Measurements from ENCODE around the gene NELFA.
"Not testable (repeated sequence)": the region's sequence is repeated elsewhere in the genome, so short reads cannot be mapped to it uniquely, and the experiment has no call there.

Gene NELFA

DNA sequence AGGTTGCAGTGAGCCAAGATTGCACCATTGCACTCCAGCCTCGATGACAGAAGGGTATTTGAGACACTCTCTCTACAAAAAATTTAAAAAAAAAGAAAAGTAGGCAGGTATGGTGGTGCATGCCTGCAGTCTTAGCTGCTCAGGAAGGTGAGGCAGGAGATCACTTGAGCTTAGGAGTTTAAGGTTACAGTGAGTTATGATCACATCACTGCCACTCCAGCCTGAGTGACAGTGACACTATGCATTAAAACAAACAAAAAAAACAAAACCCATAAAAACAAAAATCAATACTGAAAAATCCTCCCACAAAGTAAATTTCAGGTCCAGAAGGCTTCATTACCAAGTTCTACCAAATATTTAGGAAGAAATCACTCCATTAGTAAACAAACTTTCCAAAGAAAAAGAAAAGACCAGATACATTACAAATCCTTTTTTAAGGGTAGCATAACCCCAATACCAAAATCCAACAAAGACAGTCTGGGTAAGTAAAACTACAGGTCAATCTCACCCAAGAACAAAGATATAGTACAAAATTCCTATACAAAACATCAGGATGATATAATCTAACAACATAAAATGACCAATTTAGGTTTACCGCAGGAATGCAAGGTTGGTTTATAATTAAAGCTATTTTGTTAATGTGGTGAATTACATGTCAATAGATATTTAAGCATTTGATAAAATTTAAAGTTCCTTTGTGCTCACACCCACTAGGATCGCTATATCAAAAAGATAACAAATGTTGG lies 11.7 kb downstream of the NELFA start:
- DNase-seq (ENCODE audit: low read depth): no peak
- TF ChIP-seq, protein P1, sequence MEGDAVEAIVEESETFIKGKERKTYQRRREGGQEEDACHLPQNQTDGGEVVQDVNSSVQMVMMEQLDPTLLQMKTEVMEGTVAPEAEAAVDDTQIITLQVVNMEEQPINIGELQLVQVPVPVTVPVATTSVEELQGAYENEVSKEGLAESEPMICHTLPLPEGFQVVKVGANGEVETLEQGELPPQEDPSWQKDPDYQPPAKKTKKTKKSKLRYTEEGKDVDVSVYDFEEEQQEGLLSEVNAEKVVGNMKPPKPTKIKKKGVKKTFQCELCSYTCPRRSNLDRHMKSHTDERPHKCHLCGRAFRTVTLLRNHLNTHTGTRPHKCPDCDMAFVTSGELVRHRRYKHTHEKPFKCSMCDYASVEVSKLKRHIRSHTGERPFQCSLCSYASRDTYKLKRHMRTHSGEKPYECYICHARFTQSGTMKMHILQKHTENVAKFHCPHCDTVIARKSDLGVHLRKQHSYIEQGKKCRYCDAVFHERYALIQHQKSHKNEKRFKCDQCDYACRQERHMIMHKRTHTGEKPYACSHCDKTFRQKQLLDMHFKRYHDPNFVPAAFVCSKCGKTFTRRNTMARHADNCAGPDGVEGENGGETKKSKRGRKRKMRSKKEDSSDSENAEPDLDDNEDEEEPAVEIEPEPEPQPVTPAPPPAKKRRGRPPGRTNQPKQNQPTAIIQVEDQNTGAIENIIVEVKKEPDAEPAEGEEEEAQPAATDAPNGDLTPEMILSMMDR (conservative IDR thresholded peaks at IDR 0.05; ENCODE audit: low read length): no peak
- no peak overlapping the region for H3K4me3 ChIP-seq (ENCODE audit: low read length)

DNA sequence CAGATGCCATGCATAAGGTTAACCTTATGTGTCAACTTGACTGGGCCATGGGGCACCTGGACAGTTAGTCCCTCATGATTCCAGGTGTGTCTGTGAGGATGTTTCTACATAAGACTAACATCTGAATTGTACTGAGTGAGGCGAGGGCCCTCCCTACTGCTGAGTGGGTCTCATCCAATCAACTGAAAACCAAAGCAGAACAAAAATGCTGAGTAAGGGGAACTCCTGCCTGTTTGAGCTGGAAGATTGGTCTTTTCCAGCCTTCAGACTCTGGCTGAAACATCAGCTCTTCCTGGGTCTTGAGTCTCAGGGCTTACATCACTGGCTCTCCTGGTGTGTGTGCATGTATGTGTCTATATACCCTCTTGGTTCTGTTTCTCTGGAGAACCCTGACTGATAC lies 13.8 kb downstream of the NELFA start:
- TF ChIP-seq, protein P1 (conservative IDR thresholded peaks at IDR 0.05; ENCODE audit: low read length): no peak
- no peak for DNase-seq (ENCODE audit: low read depth)
- H3K4me3 ChIP-seq (ENCODE audit: low read length): no peak overlapping the region

DNA sequence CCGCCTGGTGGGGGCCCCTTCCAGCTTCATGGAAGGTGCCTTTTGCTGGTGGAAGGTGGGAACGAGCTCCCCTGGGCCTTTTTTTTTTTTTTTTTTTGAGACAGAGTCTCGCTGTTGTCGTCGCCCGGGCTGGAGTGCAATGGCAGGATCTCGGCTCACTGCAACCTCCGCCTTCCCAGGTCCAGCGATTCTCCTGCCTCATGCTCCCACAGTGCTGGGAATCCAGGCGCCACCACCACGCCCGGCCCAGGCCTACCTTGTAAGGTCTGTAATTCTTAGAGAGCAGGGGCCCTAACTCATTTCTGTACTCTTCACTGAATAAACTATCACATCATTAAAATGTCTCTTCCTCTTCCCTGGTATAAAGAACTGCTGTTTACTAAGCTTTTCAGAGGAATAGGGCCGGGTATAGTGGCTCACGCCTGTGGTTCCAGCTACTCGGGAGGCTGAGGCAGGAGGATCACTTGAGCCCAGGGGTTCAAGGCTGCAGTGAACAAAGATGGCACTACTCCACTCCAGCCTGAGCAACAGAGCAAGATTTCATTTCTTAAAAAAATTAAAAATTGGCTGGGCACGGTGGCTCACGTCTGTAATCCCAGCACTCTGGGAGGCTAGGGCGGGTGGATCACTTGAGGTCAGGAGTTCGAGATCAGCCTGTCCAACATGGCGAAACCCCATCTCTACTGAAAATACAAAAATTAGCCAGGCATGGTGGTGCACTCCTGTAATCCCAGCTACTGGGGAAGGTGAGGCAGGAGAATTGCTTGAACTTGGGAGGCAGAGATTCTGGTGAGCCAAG lies 14.9 kb downstream of the NELFA start:
- not testable (repeated sequence) for DNase-seq (ENCODE audit: low read depth)

DNA sequence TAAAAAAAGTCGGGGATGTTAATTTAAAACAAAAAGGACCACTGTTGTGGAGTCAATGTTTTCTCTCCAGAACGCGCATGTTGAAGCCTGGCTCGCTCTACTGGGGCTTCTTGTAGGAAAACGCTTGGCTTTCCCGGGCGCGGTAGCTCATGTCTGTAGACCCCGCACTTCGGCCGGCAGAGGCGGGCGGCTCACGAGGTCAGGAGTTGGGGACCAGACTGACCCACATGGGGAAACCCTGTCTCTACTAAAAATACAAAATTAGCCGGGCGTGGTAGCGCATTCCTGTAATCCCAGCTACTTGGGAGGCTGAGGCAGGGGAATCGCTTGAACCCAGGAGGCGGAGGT lies 15.6 kb downstream of the NELFA start:
- TF ChIP-seq, protein P1 (conservative IDR thresholded peaks at IDR 0.05; ENCODE audit: low read length): no peak
- no peak overlapping the region for H3K4me3 ChIP-seq (ENCODE audit: low read length)
- DNase-seq (ENCODE audit: low read depth): no peak

More for the DNA sequence above, 14.9 kb downstream of the NELFA start:
- H3K4me3 ChIP-seq (ENCODE audit: low read length): not testable (repeated sequence)

DNA sequence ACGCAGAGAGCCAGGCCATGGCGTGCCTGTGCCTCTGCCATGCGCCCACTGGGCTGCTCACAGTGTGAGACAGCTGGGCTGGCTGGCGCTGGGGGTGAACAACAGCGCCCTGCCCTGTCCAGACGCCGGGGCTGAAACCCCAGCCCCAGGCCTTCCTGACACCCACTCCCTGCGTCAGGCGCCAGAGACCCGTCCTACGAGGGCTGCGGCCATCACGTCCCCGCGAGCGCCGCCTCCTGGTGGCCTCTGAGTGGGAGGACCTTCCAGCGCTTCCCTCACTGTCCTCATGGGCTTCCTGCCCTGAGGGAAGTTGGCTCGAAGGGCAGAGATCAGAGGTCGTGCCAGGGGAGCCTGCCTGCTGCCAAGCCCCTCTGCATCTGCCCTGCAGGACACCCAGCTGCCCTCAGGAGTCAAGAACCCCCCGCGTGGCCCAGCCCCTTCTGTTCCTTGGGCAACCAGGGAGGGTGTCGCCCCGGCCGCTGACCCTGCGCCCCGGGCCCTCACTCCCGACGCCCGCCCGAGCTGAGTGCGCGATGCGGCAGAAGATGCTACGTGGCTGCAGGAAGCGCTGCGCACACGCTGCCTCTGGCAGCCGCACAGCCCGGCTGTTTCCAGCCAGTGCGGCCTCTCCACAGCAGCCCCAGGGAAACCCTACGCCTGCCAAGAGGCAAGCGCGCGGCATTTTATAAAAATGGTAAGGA lies 16.2 kb downstream of the NELFA start:
- TF ChIP-seq, protein P1 (conservative IDR thresholded peaks at IDR 0.05; ENCODE audit: low read length): no peak
- no peak for DNase-seq (ENCODE audit: low read depth)

DNA sequence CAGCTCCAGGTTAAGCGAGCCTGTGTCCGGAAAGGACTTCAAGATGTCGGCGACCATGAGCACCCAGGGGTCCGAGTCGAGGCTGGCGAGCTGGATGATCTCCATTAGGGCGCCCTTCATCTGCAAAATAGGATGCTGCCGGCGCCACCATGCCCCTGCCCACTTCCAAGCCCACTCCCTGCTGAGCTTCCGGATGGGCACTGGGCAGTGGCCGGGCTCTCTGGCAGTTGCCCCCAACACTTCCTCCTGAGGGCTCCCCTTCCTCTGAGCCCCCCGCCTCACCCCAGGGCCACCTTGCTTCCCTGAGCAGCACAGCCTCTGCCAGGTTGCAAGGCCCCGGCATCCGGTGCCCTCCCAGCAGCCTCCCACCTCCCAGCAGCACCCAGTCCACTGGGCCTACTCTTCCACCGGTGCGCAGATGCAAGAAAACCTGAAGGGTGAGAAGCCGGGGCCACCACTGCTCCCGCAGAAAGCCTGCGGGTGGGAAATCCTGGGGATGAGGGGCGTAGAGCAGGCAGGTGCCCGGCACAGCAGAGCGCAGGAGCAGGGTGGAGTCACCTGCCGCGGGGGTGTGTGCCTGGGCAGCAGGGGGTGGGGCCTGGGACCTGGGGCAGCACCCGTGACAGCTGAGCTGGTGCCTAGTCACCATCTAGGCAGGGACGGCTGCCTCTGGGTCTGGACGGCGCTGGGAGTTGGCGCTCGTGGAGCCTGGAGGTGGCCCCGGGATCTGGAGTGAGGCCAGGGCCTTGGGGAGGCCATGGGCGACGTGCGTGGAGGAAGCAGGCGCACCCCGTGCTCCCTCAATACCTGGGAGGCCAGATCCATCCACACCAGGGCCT lies 17.0 kb downstream of the NELFA start:
- no peak for DNase-seq (ENCODE audit: low read depth)
- TF ChIP-seq, protein P1 (conservative IDR thresholded peaks at IDR 0.05; ENCODE audit: low read length): no peak
- no peak overlapping the region for H3K4me3 ChIP-seq (ENCODE audit: low read length)

More for the DNA sequence above, 16.2 kb downstream of the NELFA start:
- H3K4me3 ChIP-seq (ENCODE audit: low read length): no peak overlapping the region

DNA sequence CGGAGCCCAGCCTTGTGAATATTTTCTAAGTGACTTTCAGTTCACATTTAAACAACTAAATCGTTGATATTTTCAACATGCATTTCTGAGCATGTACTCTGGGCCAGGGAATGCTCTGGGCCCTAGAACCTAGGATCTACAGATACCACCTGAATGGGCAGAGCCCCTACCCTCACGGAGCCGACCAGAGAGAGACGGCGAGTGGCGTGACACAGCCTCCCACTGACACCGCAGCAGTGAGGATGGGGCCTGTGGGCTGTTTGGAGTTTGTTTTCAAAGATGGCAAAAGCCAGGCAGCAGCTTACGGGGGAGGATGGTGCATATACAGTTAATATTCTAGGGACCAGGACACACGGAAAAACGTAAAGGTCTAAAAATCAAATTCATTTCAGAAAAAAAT lies 17.7 kb downstream of the NELFA start:
- no peak overlapping the region for H3K4me3 ChIP-seq (ENCODE audit: low read length)
- TF ChIP-seq, protein P1 (conservative IDR thresholded peaks at IDR 0.05; ENCODE audit: low read length): no peak
- no peak for DNase-seq (ENCODE audit: low read depth)

All from AG10803 (cell line).